NCI-H345 (cell line): ENCODE measurements around the gene ARFGAP1.

ENCODE experiments used
- DNase-seq: peaks from one replicate; lab custom pipeline; 2025; lab: John Stamatoyannopoulos, UW

ARFGAP1 gene

GRCh38 chr20:63279931-63280330, 7.3 kb downstream of the ARFGAP1 start:
- DNase-seq: no peak

GRCh38 chr20:63280371-63280770, 7.8 kb downstream of the ARFGAP1 start:
- DNase-seq: no peak

- no peak for DNase-seq
These were observed 8.4 kb downstream of the ARFGAP1 start for GRCh38 chr20:63280929-63281545.

GRCh38 chr20:63281742-63282665, 9.4 kb downstream of the ARFGAP1 start:
- no peak for DNase-seq

- DNase-seq: no peak
These were observed 10.3 kb downstream of the ARFGAP1 start for GRCh38 chr20:63282946-63283345.

- DNase-seq: no peak
These were observed 10.9 kb downstream of the ARFGAP1 start for GRCh38 chr20:63283397-63284082.

GRCh38 chr20:63284083-63284440, 11.4 kb downstream of the ARFGAP1 start:
- no peak for DNase-seq

GRCh38 chr20:63284544-63284949, 11.9 kb downstream of the ARFGAP1 start:
- DNase-seq: no peak

- no peak for DNase-seq
These were observed 12.4 kb downstream of the ARFGAP1 start for GRCh38 chr20:63284981-63285524.

- no peak for DNase-seq
These were observed 13.3 kb downstream of the ARFGAP1 start for GRCh38 chr20:63285636-63286615.

GRCh38 chr20:63286781-63287696, 14.4 kb downstream of the ARFGAP1 start:
- DNase-seq: no peak

- no peak for DNase-seq
These were observed 15.3 kb downstream of the ARFGAP1 start for GRCh38 chr20:63287697-63288580.

- DNase-seq: no peak
These were observed 16.1 kb downstream of the ARFGAP1 start for GRCh38 chr20:63288581-63289251.

- DNase-seq: no peak
These were observed 16.9 kb downstream of the ARFGAP1 start for GRCh38 chr20:63289311-63290135.

- DNase-seq: no peak
These were observed 17.6 kb downstream of the ARFGAP1 start for GRCh38 chr20:63290136-63290676.

GRCh38 chr20:63290677-63291472, 18.3 kb downstream of the ARFGAP1 start:
- DNase-seq: no peak

- DNase-seq: no peak
These were observed 19.2 kb downstream of the ARFGAP1 start for GRCh38 chr20:63291811-63292210.
